Keratinocyte (primary cell): Measurements from ENCODE around the gene CEMP1. TPM values are rescaled to one million over a fixed set of nuclear protein-coding genes. Genes with fewer than 3 reads are reported as not detected.

Experiments used
- DNase-seq: peaks from one replicate; pipeline ENCODE4 v3.0.0-alpha.2; 2011; ENCODE audit warnings: low read depth, missing footprints, low spot score
- FAIRE-seq: peaks from 2 replicates; lab custom pipeline; 2011; peaks lifted over from hg19 to GRCh38; lab: Jason Lieb, UNC
- H2AFZ ChIP-seq: 2 replicates; pipeline ENCODE4 v1.6.0; 2012; ENCODE audit warnings: low read length, control low read depth, inconsistent platforms; ENCODE audit not compliant: control insufficient read depth
- H3K27ac ChIP-seq: 2 replicates; pipeline ENCODE4 v1.5.1; 2011; ENCODE audit warnings: low read length; ENCODE audit not compliant: control insufficient read depth, insufficient read depth
- H3K27me3 ChIP-seq: 3 replicates; pipeline ENCODE4 v1.6.0; 2011; ENCODE audit warnings: low read length; ENCODE audit not compliant: control insufficient read depth, insufficient read depth; ENCODE audit errors: extremely low read depth
- H3K36me3 ChIP-seq, 2 experiments: 2 replicates in 1 of 2; 3 replicates in 1 of 2; pipeline ENCODE4 v1.5.1; 2011; ENCODE audit warnings: low read length in 2 of 2, mild to moderate bottlenecking in 1 of 2; ENCODE audit not compliant: control insufficient read depth in 2 of 2, insufficient read depth in 2 of 2; ENCODE audit errors: extremely low read depth in 1 of 2
- H3K4me1 ChIP-seq: 3 replicates; pipeline ENCODE4 v1.5.1; 2011; ENCODE audit warnings: low read length; ENCODE audit not compliant: control insufficient read depth, insufficient read depth; ENCODE audit errors: extremely low read depth
- H3K4me2 ChIP-seq: 3 replicates; pipeline ENCODE4 v1.6.0; 2011; ENCODE audit warnings: low read depth, low read length; ENCODE audit not compliant: control insufficient read depth, insufficient read depth; ENCODE audit errors: extremely low read depth
- H3K4me3 ChIP-seq, 3 experiments: fragments of 200-600 bp in 1 of 3; sonication (generic) in 1 of 3; 2 replicates in 2 of 3; 3 replicates in 1 of 3; pipeline ENCODE4 v1.5.1; 2011 to 2016; ENCODE audit warnings: low read length in 3 of 3, mild to moderate bottlenecking in 3 of 3, control low read depth in 2 of 3, inconsistent platforms in 1 of 3, low read depth in 1 of 3, mixed read lengths in 1 of 3, mixed run types in 1 of 3, moderate library complexity in 1 of 3; ENCODE audit not compliant: control insufficient read depth in 2 of 3, insufficient read depth in 2 of 3; ENCODE audit errors: extremely low read depth in 1 of 3
- H3K79me2 ChIP-seq: 2 replicates; pipeline ENCODE4 v1.6.0; 2012; ENCODE audit warnings: low read length; ENCODE audit not compliant: control insufficient read depth, insufficient read depth
- H3K9ac ChIP-seq: 3 replicates; pipeline ENCODE4 v1.6.0; 2011; ENCODE audit warnings: low read length; ENCODE audit not compliant: control insufficient read depth, insufficient read depth; ENCODE audit errors: extremely low read depth
- H3K9me1 ChIP-seq: 3 replicates; pipeline ENCODE4 v1.6.0; 2011; ENCODE audit warnings: low read length; ENCODE audit not compliant: control insufficient read depth, insufficient read depth; ENCODE audit errors: extremely low read depth
- H3K9me3 ChIP-seq: 2 replicates; pipeline ENCODE4 v1.5.1; 2012; ENCODE audit warnings: low read depth, low read length; ENCODE audit not compliant: control insufficient read depth
- H4K20me1 ChIP-seq: 3 replicates; pipeline ENCODE4 v1.6.0; 2011; ENCODE audit warnings: low read length; ENCODE audit not compliant: control insufficient read depth, insufficient read depth; ENCODE audit errors: extremely low read depth
- EZH2 ChIP-seq: IDR thresholded peaks from one replicate; pipeline ENCODE4 v1.6.1; 2012; ENCODE audit warnings: inconsistent platforms, mild to moderate bottlenecking, low read length, moderate library complexity
- dilution Hi-C: fragments of 300-500 bp; cut with MboI; formaldehyde crosslinking; loops from one replicate; pipeline ENCODE4 v1.7.0; 2020; ENCODE audit warnings: low sequenced_read_pairs; ENCODE audit not compliant: extremely low pct_ligation_motif_present
- polyA plus RNA-seq, 5 experiments: library from polyadenylated mRNA; depleted of rRNA in 3 of 5; stranded (reverse) in 3 of 5; stranded (forward) in 1 of 5; unstranded in 1 of 5; fragments of >200 nt; gene quantifications; 1 replicate in 1 of 5; 2 replicates in 3 of 5; 3 replicates in 1 of 5; pipeline versions ENCODE4 v1.2.1 to v1.2.3, GENCODE V29; 2011 to 2012; ENCODE audit warnings: missing spikeins in 2 of 5, low read depth in 1 of 5, low replicate concordance in 1 of 5
- TF ChIP-seq, protein P1 (sequence below), 3 experiments: IDR thresholded peaks in 1 of 3; conservative IDR thresholded peaks in 1 of 3; optimal IDR thresholded peaks in 1 of 3; 2 replicates in 2 of 3; 3 replicates in 1 of 3; pipeline versions ENCODE3 to v1.5.1; 2011; ENCODE audit warnings: low read length in 3 of 3, mild to moderate bottlenecking in 3 of 3, moderate library complexity in 2 of 3, control low read depth in 1 of 3, inconsistent platforms in 1 of 3; ENCODE audit not compliant: insufficient read depth in 2 of 3; ENCODE audit errors: extremely low read depth in 1 of 3

The CEMP1 gene
- polyA plus RNA-seq, 1 donor (not counting 4 experiments of a cell fraction or from before 2014, with no cell fraction given), result not detected

DNA sequence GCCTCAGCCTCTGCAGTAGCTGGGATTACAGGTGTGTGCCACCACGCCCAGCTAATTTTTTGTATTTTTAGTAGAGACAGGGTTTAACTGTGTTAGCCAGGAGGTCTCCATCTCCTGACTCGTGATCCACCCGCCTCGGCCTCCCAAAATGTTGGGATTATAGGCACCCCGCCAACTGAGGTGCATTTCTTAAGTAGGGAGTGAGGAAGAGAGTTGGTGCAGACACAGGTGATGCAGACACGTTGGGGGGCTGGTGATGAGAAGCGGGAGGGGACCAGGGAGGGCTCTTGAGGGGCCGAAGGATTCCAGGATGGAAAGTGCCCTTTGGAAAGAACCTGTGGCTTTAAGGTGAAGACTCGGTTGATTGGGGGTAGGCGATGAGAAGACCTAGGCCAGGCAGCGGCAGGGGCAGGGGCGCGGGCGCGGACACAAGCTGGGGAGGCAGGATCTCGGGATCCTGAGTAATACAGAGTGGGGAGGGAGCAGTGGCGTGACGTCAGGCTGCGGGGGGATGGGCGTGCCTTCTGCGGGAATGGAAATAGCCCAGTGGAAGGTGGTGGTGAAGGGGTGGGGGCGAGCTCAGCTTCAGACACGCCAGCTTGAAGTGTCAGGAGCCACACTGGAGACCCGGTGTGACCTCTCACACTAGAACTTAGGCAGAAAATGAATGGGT is 19.9 kb downstream of the CEMP1 start:
- peaks cover 23% of the 10 kb centered on the region for H3K79me2 ChIP-seq
- no peaks in the 10 kb centered on the region for H3K9me3 ChIP-seq
- no peak overlapping the region for H3K4me3 ChIP-seq
- FAIRE-seq, result no peak
- TF ChIP-seq EZH2, result no peak
- TF ChIP-seq, protein P1, sequence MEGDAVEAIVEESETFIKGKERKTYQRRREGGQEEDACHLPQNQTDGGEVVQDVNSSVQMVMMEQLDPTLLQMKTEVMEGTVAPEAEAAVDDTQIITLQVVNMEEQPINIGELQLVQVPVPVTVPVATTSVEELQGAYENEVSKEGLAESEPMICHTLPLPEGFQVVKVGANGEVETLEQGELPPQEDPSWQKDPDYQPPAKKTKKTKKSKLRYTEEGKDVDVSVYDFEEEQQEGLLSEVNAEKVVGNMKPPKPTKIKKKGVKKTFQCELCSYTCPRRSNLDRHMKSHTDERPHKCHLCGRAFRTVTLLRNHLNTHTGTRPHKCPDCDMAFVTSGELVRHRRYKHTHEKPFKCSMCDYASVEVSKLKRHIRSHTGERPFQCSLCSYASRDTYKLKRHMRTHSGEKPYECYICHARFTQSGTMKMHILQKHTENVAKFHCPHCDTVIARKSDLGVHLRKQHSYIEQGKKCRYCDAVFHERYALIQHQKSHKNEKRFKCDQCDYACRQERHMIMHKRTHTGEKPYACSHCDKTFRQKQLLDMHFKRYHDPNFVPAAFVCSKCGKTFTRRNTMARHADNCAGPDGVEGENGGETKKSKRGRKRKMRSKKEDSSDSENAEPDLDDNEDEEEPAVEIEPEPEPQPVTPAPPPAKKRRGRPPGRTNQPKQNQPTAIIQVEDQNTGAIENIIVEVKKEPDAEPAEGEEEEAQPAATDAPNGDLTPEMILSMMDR (optimal IDR thresholded peaks at IDR 0.05 in 1 of 3, IDR thresholded peaks at IDR 0.05 in 1 of 3, conservative IDR thresholded peaks at IDR 0.05 in 1 of 3; ENCODE audit: extremely low read depth in 1 of 3, insufficient read depth in 2 of 3, low read length in 3 of 3), result no peak
- H3K4me1 ChIP-seq, result peaks cover 16% of the 10 kb centered on the region
- H3K36me3 ChIP-seq, result no peaks in the 10 kb centered on the region
- DNase-seq, result no peak
- peaks cover 3% of the 10 kb centered on the region for H3K9me1 ChIP-seq
- H2AFZ ChIP-seq, result no peak overlapping the region
- H4K20me1 ChIP-seq, result peaks cover 10% of the 10 kb centered on the region
- no peak overlapping the region for H3K9ac ChIP-seq
- no peaks in the 10 kb centered on the region for H3K27me3 ChIP-seq
- H3K4me2 ChIP-seq, result no peak overlapping the region
- no peak overlapping the region for H3K27ac ChIP-seq
- dilution Hi-C loops, result no loop called here

DNA sequence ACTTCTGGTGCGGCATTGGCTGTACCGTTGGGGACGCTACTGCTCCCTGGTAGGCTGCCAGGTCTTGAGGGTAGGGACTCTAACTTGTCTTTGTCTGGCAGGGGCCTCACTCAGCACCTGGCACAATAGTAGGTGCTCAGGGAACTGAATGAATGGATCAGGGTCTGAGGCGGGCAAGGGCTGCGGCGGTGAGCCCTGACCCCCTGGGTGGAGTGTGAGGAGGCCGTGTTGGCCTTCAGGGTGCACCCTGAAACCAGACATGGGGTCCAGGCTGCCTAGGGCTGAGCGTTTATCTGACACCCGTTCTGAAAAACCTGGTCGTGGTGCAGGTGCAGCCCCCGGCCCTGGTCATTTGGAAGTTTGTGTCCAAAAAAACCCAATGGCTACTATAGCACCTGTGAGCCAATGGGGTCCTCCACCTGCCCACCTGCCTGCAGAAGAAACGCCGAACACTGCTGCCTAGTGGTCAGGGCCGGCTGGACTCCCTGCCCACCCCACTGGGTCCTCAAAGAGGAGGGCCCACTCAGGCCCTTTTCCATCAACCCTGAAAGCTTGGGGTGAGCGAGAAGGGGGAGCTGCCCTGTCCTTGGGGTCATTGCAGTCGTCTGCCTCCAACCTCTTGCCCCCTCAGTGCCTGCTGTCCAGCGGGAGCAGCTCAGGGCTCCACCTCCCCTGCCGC is 22.3 kb downstream of the CEMP1 start:
- Histone ChIP-seq H3K9me3 (no peaks in the 10 kb centered on the region), H3K27ac (no peak overlapping the region), H3K4me2 (no peak overlapping the region), H4K20me1 (no peaks in the 10 kb centered on the region), H2AFZ (no peak overlapping the region), H3K4me1 (peaks cover 4% of the 10 kb centered on the region), H3K79me2 (no peaks in the 10 kb centered on the region), H3K4me3 (no peak overlapping the region), H3K9me1 (no peaks in the 10 kb centered on the region), H3K27me3 (no peaks in the 10 kb centered on the region), H3K9ac (no peak overlapping the region), H3K36me3 (no peaks in the 10 kb centered on the region)
- dilution Hi-C loops, result no loop called here
- TF ChIP-seq EZH2, result no peak
- TF ChIP-seq, protein P1 (optimal IDR thresholded peaks at IDR 0.05 in 1 of 3, IDR thresholded peaks at IDR 0.05 in 1 of 3, conservative IDR thresholded peaks at IDR 0.05 in 1 of 3; ENCODE audit: extremely low read depth in 1 of 3, insufficient read depth in 2 of 3, low read length in 3 of 3), result no peak
- DNase-seq (no peak), FAIRE-seq (no peak)
